Measurements from ENCODE around the gene C10orf143.
"Not testable (repeated sequence)": the region's sequence is repeated elsewhere in the genome, so short reads cannot be mapped to it uniquely, and the experiment has no call there.

C10orf143 gene

DNA sequence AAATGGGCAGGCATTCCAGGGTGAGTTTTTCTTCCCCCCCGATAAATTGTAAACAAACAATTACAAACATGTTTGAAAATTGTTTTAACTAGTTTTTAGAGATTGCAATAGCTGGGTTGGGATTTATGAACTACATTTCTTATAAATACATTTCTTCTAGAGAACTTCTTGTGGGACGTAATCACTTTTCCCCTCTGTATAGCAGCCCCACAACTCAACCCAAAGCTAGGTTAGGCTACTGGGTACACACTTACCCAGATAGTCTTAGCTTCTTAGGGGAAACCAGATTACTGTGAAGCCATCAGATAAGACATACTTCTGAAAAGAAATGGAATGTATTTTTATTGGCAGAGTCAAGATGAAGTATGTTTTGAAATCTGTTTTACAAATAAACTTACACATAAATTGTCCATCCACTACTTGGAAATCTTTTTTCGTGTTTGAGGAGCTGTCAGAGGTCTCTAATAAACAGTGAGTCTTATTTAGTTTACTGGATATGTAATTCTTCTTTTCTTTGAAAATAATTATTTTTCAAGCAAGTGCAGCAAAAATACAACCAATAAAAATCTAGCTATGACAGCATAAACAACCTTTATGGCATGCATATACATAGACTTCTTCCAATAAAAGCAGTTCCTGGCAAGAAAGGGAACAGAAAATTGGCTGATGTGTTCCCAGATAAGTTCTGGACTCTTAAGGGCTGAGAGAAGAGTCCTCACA is 17.6 kb upstream of the C10orf143 start:
- TF ChIP-seq, protein P1, sequence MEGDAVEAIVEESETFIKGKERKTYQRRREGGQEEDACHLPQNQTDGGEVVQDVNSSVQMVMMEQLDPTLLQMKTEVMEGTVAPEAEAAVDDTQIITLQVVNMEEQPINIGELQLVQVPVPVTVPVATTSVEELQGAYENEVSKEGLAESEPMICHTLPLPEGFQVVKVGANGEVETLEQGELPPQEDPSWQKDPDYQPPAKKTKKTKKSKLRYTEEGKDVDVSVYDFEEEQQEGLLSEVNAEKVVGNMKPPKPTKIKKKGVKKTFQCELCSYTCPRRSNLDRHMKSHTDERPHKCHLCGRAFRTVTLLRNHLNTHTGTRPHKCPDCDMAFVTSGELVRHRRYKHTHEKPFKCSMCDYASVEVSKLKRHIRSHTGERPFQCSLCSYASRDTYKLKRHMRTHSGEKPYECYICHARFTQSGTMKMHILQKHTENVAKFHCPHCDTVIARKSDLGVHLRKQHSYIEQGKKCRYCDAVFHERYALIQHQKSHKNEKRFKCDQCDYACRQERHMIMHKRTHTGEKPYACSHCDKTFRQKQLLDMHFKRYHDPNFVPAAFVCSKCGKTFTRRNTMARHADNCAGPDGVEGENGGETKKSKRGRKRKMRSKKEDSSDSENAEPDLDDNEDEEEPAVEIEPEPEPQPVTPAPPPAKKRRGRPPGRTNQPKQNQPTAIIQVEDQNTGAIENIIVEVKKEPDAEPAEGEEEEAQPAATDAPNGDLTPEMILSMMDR (conservative IDR thresholded peaks at IDR 0.05; ENCODE audit: low read length) = no peak
- no peak for DNase-seq (ENCODE audit: low read depth)
- H3K4me3 ChIP-seq (ENCODE audit: low read length) = no peak overlapping the region

- TF ChIP-seq, protein P1 (conservative IDR thresholded peaks at IDR 0.05; ENCODE audit: low read length) = peak; percentile 98
- DNase-seq (ENCODE audit: low read depth) = peak; percentile 69
- no peak overlapping the region for H3K4me3 ChIP-seq (ENCODE audit: low read length)
Measured at GRCh38 chr10:130127364-130128061, 16.9 kb upstream of the C10orf143 start.

- H3K4me3 ChIP-seq (ENCODE audit: low read length) = no peak overlapping the region
- TF ChIP-seq, protein P1 (conservative IDR thresholded peaks at IDR 0.05; ENCODE audit: low read length) = no peak
- DNase-seq (ENCODE audit: low read depth) = no peak
Measured at GRCh38 chr10:130121486-130122079, 11.0 kb upstream of the C10orf143 start.

GRCh38 chr10:130117535-130117934 is 6.9 kb upstream of the C10orf143 start:
- not testable (repeated sequence) for H3K4me3 ChIP-seq (ENCODE audit: low read length); DNase-seq (ENCODE audit: low read depth)

DNA sequence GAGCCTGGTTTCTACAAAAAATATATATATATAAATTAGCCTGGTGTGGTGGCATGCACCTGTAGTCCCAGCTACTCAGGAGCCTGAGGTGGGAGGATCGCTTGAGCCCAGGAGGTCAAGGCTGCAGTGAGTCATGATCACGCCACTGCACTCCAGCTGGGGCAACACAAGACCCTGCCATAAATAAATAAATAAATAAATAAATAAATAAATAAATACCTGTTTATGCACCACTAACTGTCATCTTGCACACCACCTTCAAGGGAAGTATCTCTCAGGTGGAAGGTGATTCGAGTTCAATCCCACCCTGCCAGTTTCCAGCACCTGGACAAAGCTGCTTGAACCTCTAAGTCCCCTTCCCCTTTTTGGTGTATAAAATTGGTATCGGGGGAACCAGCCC is 6.3 kb upstream of the C10orf143 start:
- not testable (repeated sequence) for DNase-seq (ENCODE audit: low read depth); H3K4me3 ChIP-seq (ENCODE audit: low read length)

DNA sequence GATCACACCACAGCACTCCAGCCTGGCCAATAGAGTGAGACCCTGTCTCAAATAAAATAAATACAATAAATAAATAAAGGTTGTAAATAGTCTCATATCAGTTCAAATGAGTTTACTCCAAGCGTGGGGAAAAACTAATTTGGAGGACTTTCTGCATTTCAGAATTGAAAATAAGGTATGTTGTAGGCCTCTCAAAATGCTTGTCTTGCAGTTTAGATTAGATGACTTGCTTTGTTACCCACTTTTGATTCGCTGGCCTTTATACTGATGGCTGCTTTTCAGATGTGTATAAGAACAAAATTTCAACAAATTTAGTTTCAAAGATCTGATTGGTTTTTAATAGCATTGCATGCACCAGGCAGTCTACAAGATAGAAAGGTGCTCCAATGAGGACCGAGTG is 2.2 kb upstream of the C10orf143 start:
- TF ChIP-seq, protein P1 (conservative IDR thresholded peaks at IDR 0.05; ENCODE audit: low read length) = no peak
- DNase-seq (ENCODE audit: low read depth) = no peak
- H3K4me3 ChIP-seq (ENCODE audit: low read length) = no peak overlapping the region

DNA sequence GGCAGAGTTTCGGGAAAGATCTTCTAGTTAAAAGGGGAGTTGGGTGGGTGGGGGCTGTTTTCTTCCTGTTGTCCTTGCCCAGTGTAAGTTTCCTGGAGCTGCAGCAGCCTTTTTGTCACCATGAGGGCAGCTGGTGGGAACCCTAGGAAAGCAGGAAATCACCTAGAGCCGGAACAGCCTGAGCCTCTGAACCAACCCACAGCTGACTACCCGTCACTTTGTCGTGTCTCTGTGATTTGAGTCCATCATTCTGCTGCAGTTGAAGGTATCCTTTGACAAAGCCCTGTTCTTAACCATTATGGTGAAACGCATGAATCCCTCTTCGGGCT is 1.2 kb upstream of the C10orf143 start:
- peak overlapping the region; percentile 95 for H3K4me3 ChIP-seq (ENCODE audit: low read length)
- TF ChIP-seq, protein P1 (conservative IDR thresholded peaks at IDR 0.05; ENCODE audit: low read length) = no peak
- DNase-seq (ENCODE audit: low read depth) = no peak

Data from AG10803 (cell line).